GM19397 (cell line): ENCODE results near the gene ADAMTS17.
A peak's percentile ranks its signal among the peaks of the same experiment; 100 is the strongest.

Experiments used
- ATAC-seq: cut with Tn5 transposase; IDR thresholded peaks from one replicate; pipeline ENCODE4 v1.9.1; 2021; ENCODE audit warnings: mild to moderate bottlenecking, moderate library complexity; ENCODE audit not compliant: unreplicated experiment

Gene ADAMTS17

GRCh38 chr15:100175406-100176114 is 166.2 kb downstream of the ADAMTS17 start:
- ATAC-seq, result no peak

- no peak for ATAC-seq
Measured at GRCh38 chr15:100174904-100175275, 166.9 kb downstream of the ADAMTS17 start.

GRCh38 chr15:100174159-100174903 is 167.4 kb downstream of the ADAMTS17 start:
- no peak for ATAC-seq

- ATAC-seq, result no peak
Measured at GRCh38 chr15:100172356-100173024, 169.3 kb downstream of the ADAMTS17 start.

GRCh38 chr15:100171411-100171810 is 170.4 kb downstream of the ADAMTS17 start:
- ATAC-seq, result no peak

GRCh38 chr15:100170291-100171210 is 171.2 kb downstream of the ADAMTS17 start:
- peak; percentile 86 for ATAC-seq

- no peak for ATAC-seq
Measured at GRCh38 chr15:100169615-100170290, 172.0 kb downstream of the ADAMTS17 start.

- no peak for ATAC-seq
Measured at GRCh38 chr15:100168787-100169186, 173.0 kb downstream of the ADAMTS17 start.

GRCh38 chr15:100167884-100168375 is 173.8 kb downstream of the ADAMTS17 start:
- no peak for ATAC-seq

GRCh38 chr15:100166313-100166712 is 175.5 kb downstream of the ADAMTS17 start:
- ATAC-seq, result no peak

- ATAC-seq, result no peak
Measured at GRCh38 chr15:100163961-100164360, 177.8 kb downstream of the ADAMTS17 start.

- no peak for ATAC-seq
Measured at GRCh38 chr15:100160953-100161352, 180.8 kb downstream of the ADAMTS17 start.

- ATAC-seq, result no peak
Measured at GRCh38 chr15:100159436-100159835, 182.3 kb downstream of the ADAMTS17 start.

GRCh38 chr15:100158356-100158755 is 183.4 kb downstream of the ADAMTS17 start:
- no peak for ATAC-seq

GRCh38 chr15:100156201-100156600 is 185.6 kb downstream of the ADAMTS17 start:
- no peak for ATAC-seq

- no peak for ATAC-seq
Measured at GRCh38 chr15:100154338-100154737, 187.4 kb downstream of the ADAMTS17 start.

GRCh38 chr15:100152463-100152862 is 189.3 kb downstream of the ADAMTS17 start:
- ATAC-seq, result no peak

- ATAC-seq, result no peak
Measured at GRCh38 chr15:100150906-100151305, 190.9 kb downstream of the ADAMTS17 start.

- no peak for ATAC-seq
Measured at GRCh38 chr15:100147828-100148227, 193.9 kb downstream of the ADAMTS17 start.

- ATAC-seq, result no peak
Measured at GRCh38 chr15:100143378-100143777, 198.4 kb downstream of the ADAMTS17 start.
